Measurements from ENCODE around the gene CNTNAP2.

- TF ChIP-seq ZSCAN29 (CRISPR knock-in tag; conservative IDR thresholded peaks at IDR 0.05) (no peak), ZNF263 (CRISPR knock-in tag; IDR thresholded peaks at IDR 0.05) (no peak), FOXP1 (IDR thresholded peaks at IDR 0.05) (no peak), FOXP1 (CRISPR knock-in tag; IDR thresholded peaks at IDR 0.05) (no peak)
Observed at GRCh38 chr7:148083448-148083847, 1966.8 kb downstream of the CNTNAP2 start.
